ENCODE data around the gene ZWILCH. TPM values are rescaled to one million over a fixed set of nuclear protein-coding genes. Genes with fewer than 3 reads are reported as not detected.

Gene ZWILCH
- total and polyA plus RNA-seq, 9 of the 15 experiments (the other 6 are each of a cell fraction or from before 2014, with no cell fraction given), result 32.8 to 94.2 (median 52.1) TPM

GRCh38 chr15:66594344-66594743 lies 89.2 kb downstream of the ZWILCH start (continued):
- TF ChIP-seq ZBTB5 (IDR thresholded peaks at IDR 0.05) (no peak), RBFOX2 (IDR thresholded peaks at IDR 0.05; ENCODE audit: low read depth, low read length) (0 out of 2 replicates have a peak, but pooled peaks have one; percentile 24), THRA (IDR thresholded peaks at IDR 0.05) (no peak)

GRCh38 chr15:66594836-66595235 lies 89.7 kb downstream of the ZWILCH start:
- no peak for FAIRE-seq

More at GRCh38 chr15:66594836-66595235, 89.7 kb downstream of the ZWILCH start:
- Histone ChIP-seq H4K20me1 (replicated peaks; ENCODE audit: control insufficient read depth, insufficient read depth, low read length) (peaks cover 62% of the 10 kb centered on the region), H3K4me3 (no peak overlapping the region), H3K4me2 (ENCODE audit: insufficient read depth, low read length) (no peak overlapping the region), H3K9me3 (replicated peaks; ENCODE audit: control insufficient read depth, insufficient read depth, low read depth, low read length) (no peaks in the 10 kb centered on the region), H3K9me1 (ENCODE audit: control insufficient read depth, insufficient read depth, low read length) (peaks cover 29% of the 10 kb centered on the region), H3K9ac (ENCODE audit: insufficient read depth in 1 of 2, low read depth in 2 of 2, low read length in 2 of 2) (no peak overlapping the region; a peak in 1 of 4 replicates), H2AFZ (ENCODE audit: low read depth, low read length) (no peak overlapping the region), H3K27me3 (ENCODE audit: control insufficient read depth in 2 of 2, insufficient read depth in 2 of 2, low read length in 2 of 2) (no peaks in the 10 kb centered on the region), H3K4me1 (replicated peaks in 1 of 2; ENCODE audit: control insufficient read depth in 2 of 2, insufficient read depth in 2 of 2, low read length in 2 of 2) (peaks cover 21 to 33% of the 10 kb centered on the region in 2 experiments; a peak in 4 of 5 replicates), H3K36me3 (ENCODE audit: control insufficient read depth, insufficient read depth, low read length) (peaks cover 90% of the 10 kb centered on the region), H3K27ac (ENCODE audit: extremely low read depth, low read depth, low read length) (peak overlapping the region; percentile 13; the same call in 1 of the 3 replicates), H3K79me2 (ENCODE audit: control insufficient read depth, insufficient read depth, low read length) (peaks cover 96% of the 10 kb centered on the region)
- intact Hi-C loops (cut with micrococcal nuclease), result no loop called here
- no peak for ATAC-seq
- DNase-seq (ENCODE audit: extremely low read depth in 1 of 4, low spot score in 3 of 4), result no peak
- in situ Hi-C loops (cut with MboI), result loop anchor here (10.0 kb wide), 1 partner anchor 260 kb away; no protein-coding TSS in a partner anchor
- POLR2A ChIA-PET, result interaction anchor here (0.6 to 2.3 kb wide), 2 partner anchors 12 to 342 kb away, joined by 3 to 14 read pairs; no protein-coding TSS in a partner anchor
- CTCF ChIA-PET (ENCODE audit: low intra/inter-chr PET ratio), result no interaction called here
- no peak for TF ChIP-seq EP300 (IDR thresholded peaks at IDR 0.05; ENCODE audit: low read length)
- no peak for TF ChIP-seq HNRNPL (IDR thresholded peaks at IDR 0.05; ENCODE audit: low read depth, low read length)
- TF ChIP-seq SUPT5H (IDR thresholded peaks at IDR 0.05), result peak; percentile 49
- TF ChIP-seq THAP12 (CRISPR knock-in tag; IDR thresholded peaks at IDR 0.05), result no peak
- TSS peak; percentile 1 for BruUV-seq (replicated peaks)
- 91% methylated on average over 5 of the region's 5 CpGs for WGBS (ENCODE audit: insufficient coverage, low coverage, missing lambda C conversion rate)
